GM12891 (cell line): Measurements from ENCODE around the gene PXMP4.

Experiments used
- POLR2A ChIP-seq: IDR thresholded peaks from 2 replicates; pipeline ENCODE4 v1.6.1; 2011; ENCODE audit warnings: low read depth, low read length, control low read depth
- POLR2AphosphoS5 ChIP-seq: IDR thresholded peaks from 2 replicates; pipeline ENCODE4 v1.6.1; 2011; ENCODE audit warnings: low read depth, low read length, control low read depth
- SPI1 ChIP-seq: IDR thresholded peaks from 2 replicates; pipeline ENCODE4 v1.6.1; 2011; ENCODE audit warnings: low read depth, low read length, control low read depth

GRCh38 chr20:33676652-33677645, 43.2 kb downstream of the PXMP4 start:
- TF ChIP-seq POLR2A (no peak), POLR2AphosphoS5 (no peak), SPI1 (no peak)
